Neural cell (in vitro differentiated cells): ENCODE measurements around the gene MAP3K14. TPM values are rescaled to one million over a fixed set of nuclear protein-coding genes. Genes with fewer than 3 reads are reported as not detected.

Source experiments
- H2AFZ ChIP-seq: fragments of 200-600, 300-800 bp; sonication (generic), shearing (Covaris generic); 2 replicates; pipeline ENCODE4 v1.6.0; 2014; ENCODE audit warnings: low read depth, mild to moderate bottlenecking, antibody characterized with exemption, low read length, moderate library complexity
- H3F3A ChIP-seq: fragments of 200-600 bp; shearing (Covaris generic); 2 replicates; pipeline ENCODE4 v1.6.1; 2016; ENCODE audit warnings: mild to moderate bottlenecking, moderate library complexity, mixed read lengths, antibody characterized with exemption, low read length; ENCODE audit not compliant: insufficient read depth, poor library complexity, severe bottlenecking
- H3K27ac ChIP-seq: fragments of 200-600, 300-800 bp; sonication (generic), shearing (Covaris generic); 2 replicates; pipeline ENCODE4 v1.5.1; 2014; ENCODE audit warnings: mild to moderate bottlenecking, low read length, moderate library complexity
- H3K27me3 ChIP-seq: fragments of 300-800, 200-600 bp; sonication (generic), shearing (Covaris generic); 2 replicates; pipeline ENCODE4 v1.6.0; 2014; ENCODE audit warnings: mild to moderate bottlenecking, low read depth, low read length, moderate library complexity; ENCODE audit not compliant: insufficient read depth
- H3K36me3 ChIP-seq: fragments of 300-800, 200-600 bp; sonication (generic), shearing (Covaris generic); 2 replicates; pipeline ENCODE4 v1.5.1; 2014; ENCODE audit warnings: mild to moderate bottlenecking, antibody characterized with exemption, low read length, moderate library complexity; ENCODE audit not compliant: insufficient read depth
- H3K4me2 ChIP-seq: fragments of 300-800, 200-600 bp; sonication (generic), shearing (Covaris generic); 2 replicates; pipeline ENCODE4 v1.6.0; 2014; ENCODE audit warnings: mild to moderate bottlenecking, low read length
- H3K4me3 ChIP-seq: fragments of 300-800, 200-600 bp; sonication (generic), shearing (Covaris generic); 2 replicates; pipeline ENCODE4 v1.5.1; 2014; ENCODE audit warnings: mild to moderate bottlenecking, low read length, moderate library complexity
- H3K79me2 ChIP-seq: fragments of 200-600 bp; shearing (Covaris generic); replicated peaks from 2 replicates; pipeline ENCODE4 v1.6.0; 2014; ENCODE audit warnings: mild to moderate bottlenecking, low read length, moderate library complexity; ENCODE audit not compliant: insufficient read depth
- H3K9ac ChIP-seq: fragments of 300-800, 200-600 bp; sonication (generic), shearing (Covaris generic); 2 replicates; pipeline ENCODE4 v1.6.1; 2016; ENCODE audit warnings: mild to moderate bottlenecking, low read length, mixed read lengths
- H3K9me2 ChIP-seq: fragments of 200-600 bp; shearing (Covaris generic); 2 replicates; pipeline ENCODE4 v1.6.1; 2016; ENCODE audit warnings: mild to moderate bottlenecking, low read length, mixed read lengths; ENCODE audit not compliant: insufficient read depth
- H3K9me3 ChIP-seq: fragments of 200-600, 300-800 bp; sonication (generic), shearing (Covaris generic); 2 replicates; pipeline ENCODE4 v1.6.1; 2016; ENCODE audit warnings: mild to moderate bottlenecking, mixed run types, low read length, moderate library complexity, mixed read lengths
- H4K20me1 ChIP-seq: fragments of 200-600 bp; shearing (Covaris generic); 2 replicates; pipeline ENCODE4 v1.6.1; 2016; ENCODE audit warnings: mild to moderate bottlenecking, mixed run types; ENCODE audit not compliant: insufficient read depth
- EP300 ChIP-seq: fragments of 450-650 bp; conservative IDR thresholded peaks from 2 replicates; pipeline ENCODE4 v1.6.1; 2014; ENCODE audit warnings: antibody characterized with exemption, mild to moderate bottlenecking, moderate library complexity; ENCODE audit not compliant: poor library complexity, severe bottlenecking
- EZH2 ChIP-seq: fragments of 200-600, 300-800 bp; shearing (Covaris generic), sonication (generic); IDR thresholded peaks from 2 replicates; pipeline ENCODE4 v1.6.1; 2014; ENCODE audit warnings: antibody characterized with exemption, low read length, borderline replicate concordance, mild to moderate bottlenecking; ENCODE audit not compliant: insufficient read depth, poor library complexity, severe bottlenecking
- MXI1 ChIP-seq: fragments of 450-650 bp; conservative IDR thresholded peaks from 2 replicates; pipeline ENCODE4 v1.6.1; 2014; ENCODE audit warnings: antibody characterized with exemption, mild to moderate bottlenecking; ENCODE audit not compliant: poor library complexity, severe bottlenecking
- POLR2AphosphoS5 ChIP-seq: IDR thresholded peaks from 2 replicates; pipeline ENCODE4 v1.6.1; 2012
- RAD21 ChIP-seq: fragments of 450-650 bp; conservative IDR thresholded peaks from 2 replicates; pipeline ENCODE4 v1.6.1; 2014; ENCODE audit warnings: antibody characterized with exemption, mild to moderate bottlenecking, moderate library complexity
- SMC3 ChIP-seq: fragments of 450-650 bp; conservative IDR thresholded peaks from 2 replicates; pipeline ENCODE4 v1.6.1; 2014; ENCODE audit warnings: antibody characterized with exemption, mild to moderate bottlenecking, moderate library complexity; ENCODE audit not compliant: poor library complexity
- TAF1 ChIP-seq: IDR thresholded peaks from 2 replicates; pipeline ENCODE4 v1.6.1; 2012; ENCODE audit warnings: low read depth
- polyA plus RNA-seq: library from polyadenylated mRNA; depleted of rRNA; stranded (reverse); fragments of >200 nt; gene quantifications from 2 replicates; pipeline ENCODE4 v1.2.3, GENCODE V29; 2014
- TF ChIP-seq, protein P1 (sequence below): fragments of 450-650 bp; IDR thresholded peaks from 2 replicates; pipeline ENCODE4 v1.5.1; 2014; ENCODE audit warnings: antibody characterized with exemption, mild to moderate bottlenecking, moderate library complexity; ENCODE audit not compliant: poor library complexity, severe bottlenecking
- TF ChIP-seq, protein P2 (sequence below): IDR thresholded peaks from 2 replicates; pipeline ENCODE4 v1.6.1; 2012; ENCODE audit warnings: borderline replicate concordance

The MAP3K14 gene
- polyA plus RNA-seq, 1 donor from 2014 or later: 6.7 TPM

DNA sequence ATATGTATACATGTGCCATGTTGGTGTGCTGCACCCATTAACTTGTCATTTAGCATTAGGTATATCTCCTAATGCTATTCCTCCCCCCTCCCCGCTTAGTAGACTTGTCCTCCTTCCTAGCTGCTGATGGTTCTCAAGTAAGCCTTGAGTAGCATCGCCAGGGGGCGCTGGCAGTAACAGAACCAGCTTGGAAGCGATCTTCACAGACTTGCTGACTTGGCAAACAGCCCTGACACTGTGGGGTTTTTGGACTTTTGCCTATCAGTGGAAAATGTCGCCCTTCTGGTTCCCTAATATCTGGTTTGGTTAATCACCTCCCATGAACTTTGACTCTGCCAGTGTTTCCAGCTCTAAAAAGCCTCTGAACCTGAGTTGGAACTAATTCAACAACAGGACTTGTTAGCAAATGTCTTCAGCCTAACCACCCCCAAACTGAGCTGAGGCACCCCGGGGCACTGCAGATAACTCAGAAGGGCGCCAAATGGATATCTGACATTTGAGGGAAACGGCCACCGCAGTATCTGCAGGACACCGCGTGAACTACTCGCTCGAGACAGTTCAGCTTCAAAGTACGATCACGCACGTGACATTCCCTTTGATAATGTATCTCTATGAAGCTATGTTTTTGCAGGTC is 39.5 kb downstream of the MAP3K14 start:
- no peaks in the 10 kb centered on the region for H3K79me2 ChIP-seq
- H3K9me2 ChIP-seq: no peaks in the 10 kb centered on the region
- no peaks in the 10 kb centered on the region for H3K9me3 ChIP-seq
- H2AFZ ChIP-seq: no peak overlapping the region
- no peaks in the 10 kb centered on the region for H3K36me3 ChIP-seq
- H3K9ac ChIP-seq: no peak overlapping the region
- TF ChIP-seq SMC3 (peak; percentile 96), RAD21 (peak; percentile 84), EZH2 (no peak)
- TF ChIP-seq, protein P1, sequence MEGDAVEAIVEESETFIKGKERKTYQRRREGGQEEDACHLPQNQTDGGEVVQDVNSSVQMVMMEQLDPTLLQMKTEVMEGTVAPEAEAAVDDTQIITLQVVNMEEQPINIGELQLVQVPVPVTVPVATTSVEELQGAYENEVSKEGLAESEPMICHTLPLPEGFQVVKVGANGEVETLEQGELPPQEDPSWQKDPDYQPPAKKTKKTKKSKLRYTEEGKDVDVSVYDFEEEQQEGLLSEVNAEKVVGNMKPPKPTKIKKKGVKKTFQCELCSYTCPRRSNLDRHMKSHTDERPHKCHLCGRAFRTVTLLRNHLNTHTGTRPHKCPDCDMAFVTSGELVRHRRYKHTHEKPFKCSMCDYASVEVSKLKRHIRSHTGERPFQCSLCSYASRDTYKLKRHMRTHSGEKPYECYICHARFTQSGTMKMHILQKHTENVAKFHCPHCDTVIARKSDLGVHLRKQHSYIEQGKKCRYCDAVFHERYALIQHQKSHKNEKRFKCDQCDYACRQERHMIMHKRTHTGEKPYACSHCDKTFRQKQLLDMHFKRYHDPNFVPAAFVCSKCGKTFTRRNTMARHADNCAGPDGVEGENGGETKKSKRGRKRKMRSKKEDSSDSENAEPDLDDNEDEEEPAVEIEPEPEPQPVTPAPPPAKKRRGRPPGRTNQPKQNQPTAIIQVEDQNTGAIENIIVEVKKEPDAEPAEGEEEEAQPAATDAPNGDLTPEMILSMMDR: peak; percentile 87
- no peaks in the 10 kb centered on the region for H3K27me3 ChIP-seq
- no peak overlapping the region for H3K27ac ChIP-seq
- peaks cover 4% of the 10 kb centered on the region for H3F3A ChIP-seq
- H3K4me2 ChIP-seq: no peak overlapping the region
- H3K4me3 ChIP-seq: no peak overlapping the region
- no peaks in the 10 kb centered on the region for H4K20me1 ChIP-seq

DNA sequence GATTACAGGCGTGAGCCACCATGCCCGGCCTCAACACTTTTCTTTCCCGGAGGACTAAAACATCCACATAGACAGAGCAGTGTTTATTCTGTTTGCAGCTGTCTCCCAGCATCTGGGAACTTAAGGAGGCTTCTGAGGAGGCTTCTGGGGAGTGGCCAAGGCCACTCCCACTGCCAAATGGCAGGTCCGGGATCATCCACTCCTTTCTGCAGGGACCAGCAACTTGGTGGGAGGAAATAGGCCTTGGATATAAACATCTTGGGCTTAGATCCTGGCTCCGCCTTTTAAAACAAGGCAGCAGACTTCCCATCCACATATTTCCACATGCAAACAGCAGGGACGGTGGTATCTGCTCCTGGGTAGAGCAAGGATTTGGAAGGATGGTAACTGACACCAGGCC is 40.8 kb downstream of the MAP3K14 start:
- Histone ChIP-seq H3K79me2 (no peaks in the 10 kb centered on the region), H3K4me2 (no peak overlapping the region), H3F3A (peaks cover 4% of the 10 kb centered on the region)

More for the DNA sequence above, 40.8 kb downstream of the MAP3K14 start:
- no peak overlapping the region for H3K27ac ChIP-seq
- H3K9me2 ChIP-seq: no peaks in the 10 kb centered on the region
- TF ChIP-seq MXI1 (no peak), RAD21 (no peak), EP300 (no peak), EZH2 (no peak), POLR2AphosphoS5 (no peak), TAF1 (no peak)
- TF ChIP-seq, protein P2, sequence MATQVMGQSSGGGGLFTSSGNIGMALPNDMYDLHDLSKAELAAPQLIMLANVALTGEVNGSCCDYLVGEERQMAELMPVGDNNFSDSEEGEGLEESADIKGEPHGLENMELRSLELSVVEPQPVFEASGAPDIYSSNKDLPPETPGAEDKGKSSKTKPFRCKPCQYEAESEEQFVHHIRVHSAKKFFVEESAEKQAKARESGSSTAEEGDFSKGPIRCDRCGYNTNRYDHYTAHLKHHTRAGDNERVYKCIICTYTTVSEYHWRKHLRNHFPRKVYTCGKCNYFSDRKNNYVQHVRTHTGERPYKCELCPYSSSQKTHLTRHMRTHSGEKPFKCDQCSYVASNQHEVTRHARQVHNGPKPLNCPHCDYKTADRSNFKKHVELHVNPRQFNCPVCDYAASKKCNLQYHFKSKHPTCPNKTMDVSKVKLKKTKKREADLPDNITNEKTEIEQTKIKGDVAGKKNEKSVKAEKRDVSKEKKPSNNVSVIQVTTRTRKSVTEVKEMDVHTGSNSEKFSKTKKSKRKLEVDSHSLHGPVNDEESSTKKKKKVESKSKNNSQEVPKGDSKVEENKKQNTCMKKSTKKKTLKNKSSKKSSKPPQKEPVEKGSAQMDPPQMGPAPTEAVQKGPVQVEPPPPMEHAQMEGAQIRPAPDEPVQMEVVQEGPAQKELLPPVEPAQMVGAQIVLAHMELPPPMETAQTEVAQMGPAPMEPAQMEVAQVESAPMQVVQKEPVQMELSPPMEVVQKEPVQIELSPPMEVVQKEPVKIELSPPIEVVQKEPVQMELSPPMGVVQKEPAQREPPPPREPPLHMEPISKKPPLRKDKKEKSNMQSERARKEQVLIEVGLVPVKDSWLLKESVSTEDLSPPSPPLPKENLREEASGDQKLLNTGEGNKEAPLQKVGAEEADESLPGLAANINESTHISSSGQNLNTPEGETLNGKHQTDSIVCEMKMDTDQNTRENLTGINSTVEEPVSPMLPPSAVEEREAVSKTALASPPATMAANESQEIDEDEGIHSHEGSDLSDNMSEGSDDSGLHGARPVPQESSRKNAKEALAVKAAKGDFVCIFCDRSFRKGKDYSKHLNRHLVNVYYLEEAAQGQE: no peak
- TF ChIP-seq, protein P1: no peak
- no peak overlapping the region for H3K9ac ChIP-seq
- no peaks in the 10 kb centered on the region for H3K27me3 ChIP-seq
- H4K20me1 ChIP-seq: no peaks in the 10 kb centered on the region
- no peaks in the 10 kb centered on the region for H3K9me3 ChIP-seq
- H2AFZ ChIP-seq: no peak overlapping the region
- no peaks in the 10 kb centered on the region for H3K36me3 ChIP-seq
- H3K4me3 ChIP-seq: no peak overlapping the region
